K562 (cell line): ENCODE measurements around the gene OR7A10. TPM values are rescaled to one million over a fixed set of nuclear protein-coding genes. Genes with fewer than 3 reads are reported as not detected.

Source experiments
- ATAC-seq: fragments of 200-7000 bp; cut with Tn5 transposase; 3 replicates; pipeline ENCODE4 v1.9.1; 2020; ENCODE audit warnings: moderate library complexity
- BruUV-seq: library from RNA; stranded (reverse); fragments of 400-500 nt; replicated peaks from 2 replicates; lab custom pipeline; 2021; lab: Mats Ljungman, UMichigan
- CTCF ChIA-PET: fragments of 300-600 bp; formaldehyde crosslinking; extraction: SDS; loops from one replicate; lab custom pipeline; 2021; ENCODE audit warnings: low intra/inter-chr PET ratio; lab: Yijun Ruan, JAX
- POLR2A ChIA-PET: fragments of 300-600, 350-650 bp; sonication (Branson Sonifier 250); formaldehyde crosslinking; extraction: SDS; loops from one replicate; lab custom pipeline; 2021; ENCODE audit warnings: antibody characterized with exemption, inconsistent platforms; lab: Yijun Ruan, JAX
- DNase-seq, 4 experiments: peaks; one replicate each; pipeline versions ENCODE4 v3.0.0 to v3.0.0-alpha.2; 2011 to 2018; ENCODE audit warnings: low spot score in 3 of 4, mixed read lengths in 3 of 4; ENCODE audit errors: extremely low read depth in 1 of 4
- FAIRE-seq: peaks from 2 replicates; lab custom pipeline; 2011; peaks lifted over from hg19 to GRCh38; lab: Jason Lieb, UNC
- H2AFZ ChIP-seq: 2 replicates; pipeline ENCODE4 v1.6.0; 2011; ENCODE audit warnings: low read depth, low read length, control low read depth, inconsistent platforms
- H3K27ac ChIP-seq: fragments of 200-600 bp; 3 replicates; pipeline ENCODE4 v1.8.0; 2011; ENCODE audit warnings: low read depth, mild to moderate bottlenecking, control low read depth, inconsistent platforms, low read length, moderate library complexity, mixed read lengths; ENCODE audit errors: extremely low read depth
- H3K27me3 ChIP-seq, 2 experiments: fragments of 300-600 bp in 1 of 2; 2 replicates in 1 of 2; 3 replicates in 1 of 2; pipeline versions ENCODE4 v1.6.0 to v1.8.0; 2011; ENCODE audit warnings: inconsistent platforms in 2 of 2, low read length in 2 of 2, mild to moderate bottlenecking in 1 of 2, mixed read lengths in 1 of 2, moderate library complexity in 1 of 2; ENCODE audit not compliant: control insufficient read depth in 2 of 2, insufficient read depth in 2 of 2
- H3K36me3 ChIP-seq: fragments of 300-600 bp; 3 replicates; pipeline ENCODE4 v1.8.0; 2011; ENCODE audit warnings: mild to moderate bottlenecking, low read length, inconsistent platforms; ENCODE audit not compliant: control insufficient read depth, insufficient read depth
- H3K4me1 ChIP-seq, 2 experiments: fragments of 200-600 bp in 1 of 2; replicated peaks in 1 of 2; 2 replicates in 1 of 2; 3 replicates in 1 of 2; pipeline versions ENCODE4 v1.5.1 to v1.8.0; 2011; ENCODE audit warnings: inconsistent platforms in 2 of 2, low read length in 2 of 2, mild to moderate bottlenecking in 1 of 2, mixed read lengths in 1 of 2, moderate library complexity in 1 of 2; ENCODE audit not compliant: control insufficient read depth in 2 of 2, insufficient read depth in 2 of 2
- H3K4me2 ChIP-seq: 2 replicates; pipeline ENCODE4 v1.6.1; 2011; ENCODE audit warnings: low read length, control low read depth, inconsistent platforms, mixed read lengths; ENCODE audit not compliant: insufficient read depth
- H3K4me3 ChIP-seq: fragments of 200-600 bp; sonication (generic), shearing (Covaris generic); 2 replicates; pipeline ENCODE4 v1.5.1; 2016; ENCODE audit warnings: control low read depth, inconsistent platforms
- H3K79me2 ChIP-seq: fragments of 200-600 bp; 3 replicates; pipeline ENCODE4 v1.8.0; 2011; ENCODE audit warnings: low read length, inconsistent platforms; ENCODE audit not compliant: control insufficient read depth, insufficient read depth
- H3K9ac ChIP-seq, 2 experiments: 2 replicates each; pipeline versions ENCODE4 v1.6.0 to v1.6.1; 2011; ENCODE audit warnings: low read depth in 2 of 2, low read length in 2 of 2, control low read depth in 1 of 2, inconsistent platforms in 1 of 2, mild to moderate bottlenecking in 1 of 2, mixed read lengths in 1 of 2; ENCODE audit not compliant: insufficient read depth in 1 of 2
- H3K9me1 ChIP-seq: one replicate; pipeline ENCODE4 v1.6.0; 2011; ENCODE audit warnings: inconsistent platforms, mild to moderate bottlenecking, low read length, moderate library complexity; ENCODE audit not compliant: control insufficient read depth, insufficient read depth
- H3K9me3 ChIP-seq: replicated peaks from 2 replicates; pipeline ENCODE4 v1.5.1; 2011; ENCODE audit warnings: low read depth, low read length, inconsistent platforms; ENCODE audit not compliant: control insufficient read depth, insufficient read depth
- H4K20me1 ChIP-seq: replicated peaks from 2 replicates; pipeline ENCODE4 v1.6.1; 2011; ENCODE audit warnings: low read length, inconsistent platforms, mixed read lengths; ENCODE audit not compliant: control insufficient read depth, insufficient read depth
- ATF3 ChIP-seq, 2 experiments: fragments of 450-650 bp in 1 of 2; sonication (generic) in 1 of 2; formaldehyde crosslinking in 1 of 2; IDR thresholded peaks in 1 of 2; conservative IDR thresholded peaks in 1 of 2; 2 replicates each; pipeline versions ENCODE4 v1.6.1 to v1.8.1; 2016 to 2023; ENCODE audit warnings: mild to moderate bottlenecking in 2 of 2, moderate library complexity in 2 of 2, inconsistent platforms in 1 of 2, missing genetic modification reagents in 1 of 2
- ATF7 ChIP-seq: fragments of 450-650 bp; IDR thresholded peaks from 2 replicates; pipeline ENCODE4 v1.7.1; 2014; ENCODE audit warnings: mild to moderate bottlenecking, moderate library complexity
- BRD9 ChIP-seq: fragments of 450-650 bp; IDR thresholded peaks from 2 replicates; pipeline ENCODE4 v1.6.1; 2018; ENCODE audit warnings: low read depth; ENCODE audit not compliant: partially characterized antibody
- GTF2E2 ChIP-seq: fragments of 200-800 bp; sonication (Bioruptor generic); IDR thresholded peaks from 2 replicates; pipeline ENCODE4 v1.6.1; 2016; ENCODE audit warnings: missing genetic modification characterization, missing compliant biosample characterization
- MITF ChIP-seq: IDR thresholded peaks from 2 replicates; pipeline ENCODE4 v1.6.1; 2014; ENCODE audit warnings: antibody characterized with exemption
- MTA2 ChIP-seq: fragments of 450-650 bp; IDR thresholded peaks from 2 replicates; pipeline ENCODE4 v1.6.1; 2016; ENCODE audit warnings: low read depth
- NFE2L1 ChIP-seq: fragments of 450-650 bp; IDR thresholded peaks from 2 replicates; pipeline ENCODE4 v1.6.1; 2016; ENCODE audit warnings: missing genetic modification characterization, low read depth, mild to moderate bottlenecking, missing compliant biosample characterization, moderate library complexity, borderline replicate concordance
- PML ChIP-seq: IDR thresholded peaks from 2 replicates; pipeline ENCODE4 v1.6.1; 2012; ENCODE audit warnings: low read length, inconsistent platforms
- PPARD ChIP-seq: fragments of 250-450 bp; sonication (Bioruptor Pico); IDR thresholded peaks from 2 replicates; pipeline ENCODE4 v1.8.0; 2022; ENCODE audit warnings: inconsistent platforms, mild to moderate bottlenecking, moderate library complexity
- RBM22 ChIP-seq: fragments of 200-400 bp; formaldehyde crosslinking; IDR thresholded peaks from 2 replicates; pipeline ENCODE4 v1.6.1; 2018; ENCODE audit warnings: low read length, low read depth; ENCODE audit not compliant: poor library complexity, severe bottlenecking
- SMAD2 ChIP-seq: fragments of 150-350 bp; IDR thresholded peaks from 2 replicates; pipeline ENCODE4 v1.6.1; 2014; ENCODE audit warnings: low read depth, mild to moderate bottlenecking, low read length
- SNRNP70 ChIP-seq: fragments of 200-400 bp; formaldehyde crosslinking; optimal IDR thresholded peaks from 2 replicates; pipeline ENCODE3; 2017; ENCODE audit warnings: low read depth, low read length
- TSC22D4 ChIP-seq: fragments of 450-650 bp; IDR thresholded peaks from 2 replicates; pipeline ENCODE4 v1.6.1; 2016; ENCODE audit warnings: missing genetic modification characterization, missing biosample characterization, control low read depth
- ZC3H8 ChIP-seq: fragments of 450-650 bp; IDR thresholded peaks from 2 replicates; pipeline ENCODE4 v1.6.1; 2017
- ZNF232 ChIP-seq: sonication (generic); formaldehyde crosslinking; IDR thresholded peaks from 2 replicates; pipeline ENCODE4 v1.8.0; 2022; ENCODE audit warnings: mild to moderate bottlenecking, missing genetic modification reagents
- ZNF274 ChIP-seq: IDR thresholded peaks from 2 replicates; pipeline ENCODE4 v1.6.1; 2011; ENCODE audit warnings: low read depth, mild to moderate bottlenecking, low read length, moderate library complexity, borderline replicate concordance
- ZNF311 ChIP-seq: fragments of 250-450 bp; sonication (Bioruptor Pico); IDR thresholded peaks from 2 replicates; pipeline ENCODE4 v1.4.0; 2020; ENCODE audit warnings: mild to moderate bottlenecking, moderate library complexity
- ZNF347 ChIP-seq: fragments of 450-650 bp; formaldehyde crosslinking; IDR thresholded peaks from 2 replicates; pipeline ENCODE4 v1.4.0; 2020; ENCODE audit warnings: low read depth, mild to moderate bottlenecking, moderate library complexity
- WGBS: fragments of 100-300 bp; shearing (Covaris generic); methylation state at CpG from one replicate; pipeline ENCODE4 v1.1.6; 2016; ENCODE audit warnings: low coverage, mixed read lengths; ENCODE audit not compliant: insufficient coverage; ENCODE audit errors: missing lambda C conversion rate; 5-methylcytosine and 5-hydroxymethylcytosine counted together
- in situ Hi-C: fragments of 300-500 bp; cut with MboI; formaldehyde crosslinking; loops from 4 replicates; pipeline ENCODE4 v1.15.0; 2018; ENCODE audit warnings: inconsistent platforms, mixed read lengths
- intact Hi-C: fragments of 100-400 bp; cut with micrococcal nuclease; formaldehyde crosslinking; loops from 2 replicates; pipeline ENCODE4 v1.14.2; 2022
- polyA plus RNA-seq, 8 experiments: library from polyadenylated mRNA; depleted of rRNA in 4 of 8; stranded (reverse) in 5 of 8; unstranded in 3 of 8; fragments of >200 nt; fragmentation: Nextera tagmentation in 2 of 8; fragmentation: Illumina TruSeq in 1 of 8; extraction: Ambion mirVana in 2 of 8; extraction: Trizol in 1 of 8; gene quantifications; 2 replicates each; pipeline versions ENCODE4 v1.2.1 to v1.2.3, GENCODE V29; 2011 to 2014; ENCODE audit warnings: inconsistent platforms in 1 of 8, missing spikeins in 1 of 8
- total RNA-seq, 7 experiments: library from RNA; depleted of rRNA in 6 of 7; stranded (reverse); fragments of >200 nt in 6 of 7; fragmentation: Illumina TruSeq in 2 of 7; extraction: Trizol in 2 of 7; gene quantifications; 2 replicates each; pipeline versions ENCODE4 v1.2.1 to v1.2.3, GENCODE V29; 2011 to 2021; ENCODE audit warnings: low replicate concordance in 1 of 7
- TF ChIP-seq, protein P1 (sequence below): fragments of 250-450 bp; sonication (Bioruptor Pico); IDR thresholded peaks from 2 replicates; pipeline ENCODE4 v1.4.0; 2020; ENCODE audit warnings: mild to moderate bottlenecking, moderate library complexity, borderline replicate concordance

OR7A10 gene
- total and polyA plus RNA-seq, 9 of the 15 experiments (the other 6 are each of a cell fraction or from before 2014, with no cell fraction given) = not detected

DNA sequence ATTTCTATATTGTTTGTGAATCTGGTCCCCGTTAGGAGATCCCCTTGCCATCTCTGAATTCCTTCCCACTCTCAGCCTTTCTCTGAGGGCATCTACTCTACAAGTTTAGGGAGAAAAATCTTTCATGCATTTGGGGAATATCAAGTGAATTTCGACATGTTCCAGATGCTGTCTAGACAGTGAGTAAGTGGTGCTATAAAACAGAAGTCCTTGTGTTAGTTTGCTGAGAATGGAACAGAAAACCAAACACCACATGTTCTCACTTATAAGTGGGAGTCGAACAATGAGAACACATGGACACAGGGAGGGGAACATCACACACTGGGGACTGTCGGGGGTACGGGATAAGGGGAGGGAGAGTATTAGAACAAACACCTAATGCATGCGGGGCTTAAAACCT lies 5.1 kb downstream of the OR7A10 start (continued):
- TF ChIP-seq NFE2L1 (tag) (no peak), SMAD2 (no peak), ZNF311 (CRISPR knock-in tag) (no peak), MITF (no peak), GTF2E2 (tag) (no peak), ZNF274 (no peak), RBM22 (no peak), BRD9 (no peak)

GRCh38 chr19:14843169-14843568 lies 5.6 kb downstream of the OR7A10 start:
- Histone ChIP-seq H3K4me3 (no peak overlapping the region), H3K27ac (no peak overlapping the region), H3K9me1 (no peaks in the 10 kb centered on the region), H3K9me3 (no peaks in the 10 kb centered on the region; the same call in 1 of the 2 replicates), H4K20me1 (no peaks in the 10 kb centered on the region), H3K4me1 (no peaks in the 10 kb centered on the region), H3K27me3 (peaks cover 10 to 21% of the 10 kb centered on the region in 2 experiments), H3K9ac (no peak overlapping the region), H2AFZ (no peak overlapping the region), H3K36me3 (no peaks in the 10 kb centered on the region), H3K4me2 (no peak overlapping the region), H3K79me2 (no peaks in the 10 kb centered on the region)
- ChIA-PET CTCF (no interaction called here), POLR2A (no interaction called here)
- in situ Hi-C loops = no loop called here
- 0% methylated on average over 2 of the region's 2 CpGs for WGBS
- ATAC-seq = no peak
- no peak for FAIRE-seq
- no TSS peak for BruUV-seq
- intact Hi-C loops = no loop called here
- DNase-seq = no peak
- TF ChIP-seq ATF7 (peak; percentile 58; the same call in 1 of the 2 replicates), PPARD (CRISPR knock-in tag) (no peak), SNRNP70 (no peak), MTA2 (no peak), ZNF347 (CRISPR knock-in tag) (no peak), ZNF232 (CRISPR knock-in tag) (no peak), PML (no peak), ATF3 (IDR thresholded peaks at IDR 0.05) (peak; percentile 54), ATF3 (CRISPR knock-in tag; conservative IDR thresholded peaks at IDR 0.05) (no peak), ZC3H8 (no peak), TSC22D4 (tag) (no peak)
- TF ChIP-seq, protein P1, sequence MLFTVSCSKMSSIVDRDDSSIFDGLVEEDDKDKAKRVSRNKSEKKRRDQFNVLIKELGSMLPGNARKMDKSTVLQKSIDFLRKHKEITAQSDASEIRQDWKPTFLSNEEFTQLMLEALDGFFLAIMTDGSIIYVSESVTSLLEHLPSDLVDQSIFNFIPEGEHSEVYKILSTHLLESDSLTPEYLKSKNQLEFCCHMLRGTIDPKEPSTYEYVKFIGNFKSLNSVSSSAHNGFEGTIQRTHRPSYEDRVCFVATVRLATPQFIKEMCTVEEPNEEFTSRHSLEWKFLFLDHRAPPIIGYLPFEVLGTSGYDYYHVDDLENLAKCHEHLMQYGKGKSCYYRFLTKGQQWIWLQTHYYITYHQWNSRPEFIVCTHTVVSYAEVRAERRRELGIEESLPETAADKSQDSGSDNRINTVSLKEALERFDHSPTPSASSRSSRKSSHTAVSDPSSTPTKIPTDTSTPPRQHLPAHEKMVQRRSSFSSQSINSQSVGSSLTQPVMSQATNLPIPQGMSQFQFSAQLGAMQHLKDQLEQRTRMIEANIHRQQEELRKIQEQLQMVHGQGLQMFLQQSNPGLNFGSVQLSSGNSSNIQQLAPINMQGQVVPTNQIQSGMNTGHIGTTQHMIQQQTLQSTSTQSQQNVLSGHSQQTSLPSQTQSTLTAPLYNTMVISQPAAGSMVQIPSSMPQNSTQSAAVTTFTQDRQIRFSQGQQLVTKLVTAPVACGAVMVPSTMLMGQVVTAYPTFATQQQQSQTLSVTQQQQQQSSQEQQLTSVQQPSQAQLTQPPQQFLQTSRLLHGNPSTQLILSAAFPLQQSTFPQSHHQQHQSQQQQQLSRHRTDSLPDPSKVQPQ (CRISPR knock-in tag) = no peak
